Measurements from ENCODE around the gene TPSB2.

GRCh38 chr16:1260101-1260680 lies 30.2 kb upstream of the TPSB2 start:
- no peak for TF ChIP-seq POLR2AphosphoS5 (IDR thresholded peaks at IDR 0.05; ENCODE audit: low read depth, low read length)
- no peak for TF ChIP-seq SP1 (IDR thresholded peaks at IDR 0.05; ENCODE audit: low read depth)
- TF ChIP-seq, protein P1, sequence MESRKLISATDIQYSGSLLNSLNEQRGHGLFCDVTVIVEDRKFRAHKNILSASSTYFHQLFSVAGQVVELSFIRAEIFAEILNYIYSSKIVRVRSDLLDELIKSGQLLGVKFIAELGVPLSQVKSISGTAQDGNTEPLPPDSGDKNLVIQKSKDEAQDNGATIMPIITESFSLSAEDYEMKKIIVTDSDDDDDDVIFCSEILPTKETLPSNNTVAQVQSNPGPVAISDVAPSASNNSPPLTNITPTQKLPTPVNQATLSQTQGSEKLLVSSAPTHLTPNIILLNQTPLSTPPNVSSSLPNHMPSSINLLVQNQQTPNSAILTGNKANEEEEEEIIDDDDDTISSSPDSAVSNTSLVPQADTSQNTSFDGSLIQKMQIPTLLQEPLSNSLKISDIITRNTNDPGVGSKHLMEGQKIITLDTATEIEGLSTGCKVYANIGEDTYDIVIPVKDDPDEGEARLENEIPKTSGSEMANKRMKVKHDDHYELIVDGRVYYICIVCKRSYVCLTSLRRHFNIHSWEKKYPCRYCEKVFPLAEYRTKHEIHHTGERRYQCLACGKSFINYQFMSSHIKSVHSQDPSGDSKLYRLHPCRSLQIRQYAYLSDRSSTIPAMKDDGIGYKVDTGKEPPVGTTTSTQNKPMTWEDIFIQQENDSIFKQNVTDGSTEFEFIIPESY (IDR thresholded peaks at IDR 0.05; ENCODE audit: extremely low read depth, insufficient replicate concordance, low read length): no peak
- TF ChIP-seq, protein P2, sequence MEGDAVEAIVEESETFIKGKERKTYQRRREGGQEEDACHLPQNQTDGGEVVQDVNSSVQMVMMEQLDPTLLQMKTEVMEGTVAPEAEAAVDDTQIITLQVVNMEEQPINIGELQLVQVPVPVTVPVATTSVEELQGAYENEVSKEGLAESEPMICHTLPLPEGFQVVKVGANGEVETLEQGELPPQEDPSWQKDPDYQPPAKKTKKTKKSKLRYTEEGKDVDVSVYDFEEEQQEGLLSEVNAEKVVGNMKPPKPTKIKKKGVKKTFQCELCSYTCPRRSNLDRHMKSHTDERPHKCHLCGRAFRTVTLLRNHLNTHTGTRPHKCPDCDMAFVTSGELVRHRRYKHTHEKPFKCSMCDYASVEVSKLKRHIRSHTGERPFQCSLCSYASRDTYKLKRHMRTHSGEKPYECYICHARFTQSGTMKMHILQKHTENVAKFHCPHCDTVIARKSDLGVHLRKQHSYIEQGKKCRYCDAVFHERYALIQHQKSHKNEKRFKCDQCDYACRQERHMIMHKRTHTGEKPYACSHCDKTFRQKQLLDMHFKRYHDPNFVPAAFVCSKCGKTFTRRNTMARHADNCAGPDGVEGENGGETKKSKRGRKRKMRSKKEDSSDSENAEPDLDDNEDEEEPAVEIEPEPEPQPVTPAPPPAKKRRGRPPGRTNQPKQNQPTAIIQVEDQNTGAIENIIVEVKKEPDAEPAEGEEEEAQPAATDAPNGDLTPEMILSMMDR (IDR thresholded peaks at IDR 0.05 in 2 of 3, conservative IDR thresholded peaks at IDR 0.05 in 1 of 3; ENCODE audit: borderline replicate concordance in 1 of 3, insufficient read depth in 1 of 3, low read depth in 2 of 3, low read length in 2 of 3): no peak
- no peak for TF ChIP-seq EZH2 (IDR thresholded peaks at IDR 0.05)
- no peak for TF ChIP-seq SRF (IDR thresholded peaks at IDR 0.05; ENCODE audit: low read depth)
- TF ChIP-seq ZFX (IDR thresholded peaks at IDR 0.05): no peak
- TF ChIP-seq SIN3A (IDR thresholded peaks at IDR 0.05; ENCODE audit: low read depth): no peak
- TF ChIP-seq EZH2phosphoT487 (IDR thresholded peaks at IDR 0.05; ENCODE audit: borderline replicate concordance): no peak
- no peak for TF ChIP-seq POLR2A (IDR thresholded peaks at IDR 0.05; ENCODE audit: borderline replicate concordance, extremely low read depth, insufficient read depth, insufficient read length)
- TF ChIP-seq REST (IDR thresholded peaks at IDR 0.05; ENCODE audit: low read depth): no peak
